Mucosa of descending colon (tissue), 3 donors: Measurements from ENCODE around the gene ARFGAP3. TPM values are rescaled to one million over a fixed set of nuclear protein-coding genes. Genes with fewer than 3 reads are reported as not detected.

Experiments
- ATAC-seq: fragments of 200-7000 bp; cut with Tn5 transposase; one replicate; pipeline ENCODE4 v1.9.1; 2020; ENCODE audit warnings: mild to moderate bottlenecking, moderate library complexity
- DNase-seq, 3 donors: peaks; one replicate each; pipeline ENCODE4 v3.0.0-alpha.2; 2020
- H3K36me3 ChIP-seq: fragments of 200-600 bp; one replicate; pipeline ENCODE4 v1.8.0; 2021; ENCODE audit warnings: low read depth, mild to moderate bottlenecking
- H3K4me1 ChIP-seq: fragments of 200-600 bp; one replicate; pipeline ENCODE4 v1.8.0; 2021; ENCODE audit warnings: low read depth, mild to moderate bottlenecking
- H3K4me3 ChIP-seq: fragments of 200-600 bp; one replicate; pipeline ENCODE4 v1.8.0; 2021; ENCODE audit warnings: mild to moderate bottlenecking
- H3K9me3 ChIP-seq: fragments of 200-600 bp; one replicate; pipeline ENCODE4 v1.8.0; 2021; ENCODE audit warnings: mild to moderate bottlenecking
- CTCF ChIP-seq: fragments of 200-600 bp; IDR thresholded peaks from one replicate; pipeline ENCODE4 v1.8.0; 2022; ENCODE audit warnings: antibody characterized with exemption, mild to moderate bottlenecking
- intact Hi-C, 2 donors: fragments of 100-400 bp; cut with DNase I in 1 of 2; cut with micrococcal nuclease in 1 of 2; formaldehyde crosslinking; loops; one replicate each; pipeline versions ENCODE4 v1.11.0 to v1.11.1; 2022; cut with DNase I, micrococcal nuclease
- total RNA-seq, 3 donors: library from RNA; stranded (reverse); fragmentation: NEBNext Ultra II Directional in 2 of 3; extraction: Animal tissue kit (Norgen Biotek cat#: 25700) in 2 of 3; gene quantifications; one replicate each; pipeline versions ENCODE4 v1.2.1 to v1.2.4, GENCODE V29; 2021 to 2023
- donor health status: DM: no; HTN: no; CAD: no; lungs with moderate emphysema.
- donor health status: DM: no; HTN: no; CAD: no.
- donor health status: DM: no; HTN: yes; CAD: no.

Gene ARFGAP3
- total RNA-seq, 3 donors from 2014 or later = 20.0 to 41.3 (median 34.3) TPM

DNA sequence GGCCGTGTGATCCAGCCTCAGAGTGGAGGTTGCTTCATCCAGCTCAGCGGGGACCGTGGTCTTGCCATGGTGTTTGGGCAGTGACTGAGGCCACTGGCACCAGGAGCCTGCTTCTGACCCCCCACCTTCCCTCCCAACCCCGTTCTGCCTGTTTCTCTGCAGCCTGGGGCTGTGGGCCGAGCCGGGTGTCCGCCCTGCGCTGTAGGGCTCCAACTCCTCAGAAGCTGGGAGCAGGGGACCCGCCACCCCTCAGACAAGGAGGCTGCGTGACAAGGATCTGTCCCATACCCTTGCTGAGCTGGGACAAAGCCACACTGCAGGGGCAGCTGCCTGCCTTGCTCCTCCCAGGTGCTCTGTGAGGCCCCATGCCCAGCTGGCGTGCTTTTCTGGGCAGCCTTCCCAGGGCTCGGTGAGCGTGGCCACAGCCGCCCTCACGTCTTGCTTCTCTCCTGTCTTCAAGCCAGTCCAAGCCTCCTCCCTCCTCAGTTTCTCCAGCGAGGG, 11.7 kb upstream of the ARFGAP3 start:
- no peak for DNase-seq
- intact Hi-C loops = no loop called here
- peaks cover 3% of the 10 kb centered on the region for H3K4me1 ChIP-seq
- no peak overlapping the region for H3K4me3 ChIP-seq
- no peaks in the 10 kb centered on the region for H3K9me3 ChIP-seq
- ATAC-seq = peak; percentile 29
- TF ChIP-seq CTCF = no peak
- no peaks in the 10 kb centered on the region for H3K36me3 ChIP-seq

DNA sequence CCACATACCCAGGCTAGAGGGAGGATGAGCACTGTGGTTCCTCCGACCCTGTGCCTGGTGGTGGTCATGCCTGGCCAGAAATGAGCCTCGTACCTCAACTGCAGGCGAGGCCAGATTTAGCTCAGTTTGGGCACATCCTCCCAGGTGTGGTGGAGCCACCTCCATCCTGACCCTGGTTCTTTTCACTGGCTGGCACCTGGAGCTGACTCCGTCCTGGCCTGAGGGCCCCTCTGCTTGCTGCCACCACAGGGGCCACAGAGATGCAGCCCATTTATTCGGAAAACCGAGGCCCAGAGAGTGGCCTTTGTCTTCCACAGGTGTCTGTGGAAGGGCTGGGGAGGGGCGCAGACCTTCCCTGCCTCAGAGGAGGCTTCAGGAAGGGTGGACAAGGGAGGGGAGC, 9.0 kb upstream of the ARFGAP3 start:
- intact Hi-C loops = no loop called here

DNA sequence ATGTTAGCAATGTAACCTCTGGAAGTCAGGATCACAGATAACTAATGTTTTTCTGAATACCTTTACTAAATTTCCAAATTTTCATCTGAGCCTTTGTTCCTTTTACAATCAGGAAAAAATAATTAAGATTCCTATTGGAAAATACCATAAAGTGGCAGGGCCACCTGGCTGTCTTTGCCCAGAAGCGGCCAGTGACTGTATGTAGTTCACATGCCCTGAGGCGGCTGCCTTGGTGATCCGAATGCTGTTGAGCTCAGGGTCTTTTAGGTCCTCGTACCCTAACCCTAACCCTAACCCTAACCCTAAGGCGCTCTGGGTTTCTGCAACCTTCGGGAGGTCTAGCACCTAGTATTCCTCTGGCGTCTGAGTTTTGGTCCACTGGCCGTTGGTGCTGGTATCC, 8.5 kb upstream of the ARFGAP3 start:
- ATAC-seq (no peak), DNase-seq (no peak)
- TF ChIP-seq CTCF = no peak
- intact Hi-C loops = no loop called here
- no peaks in the 10 kb centered on the region for H3K36me3 ChIP-seq
- H3K9me3 ChIP-seq = no peaks in the 10 kb centered on the region
- no peak overlapping the region for H3K4me3 ChIP-seq
- peaks cover 3% of the 10 kb centered on the region for H3K4me1 ChIP-seq

More for the DNA sequence above, 9.0 kb upstream of the ARFGAP3 start:
- no peaks in the 10 kb centered on the region for H3K9me3 ChIP-seq
- DNase-seq (no peak), ATAC-seq (no peak)
- no peak overlapping the region for H3K4me3 ChIP-seq
- no peak for TF ChIP-seq CTCF
- no peaks in the 10 kb centered on the region for H3K36me3 ChIP-seq
- H3K4me1 ChIP-seq = peaks cover 3% of the 10 kb centered on the region

DNA sequence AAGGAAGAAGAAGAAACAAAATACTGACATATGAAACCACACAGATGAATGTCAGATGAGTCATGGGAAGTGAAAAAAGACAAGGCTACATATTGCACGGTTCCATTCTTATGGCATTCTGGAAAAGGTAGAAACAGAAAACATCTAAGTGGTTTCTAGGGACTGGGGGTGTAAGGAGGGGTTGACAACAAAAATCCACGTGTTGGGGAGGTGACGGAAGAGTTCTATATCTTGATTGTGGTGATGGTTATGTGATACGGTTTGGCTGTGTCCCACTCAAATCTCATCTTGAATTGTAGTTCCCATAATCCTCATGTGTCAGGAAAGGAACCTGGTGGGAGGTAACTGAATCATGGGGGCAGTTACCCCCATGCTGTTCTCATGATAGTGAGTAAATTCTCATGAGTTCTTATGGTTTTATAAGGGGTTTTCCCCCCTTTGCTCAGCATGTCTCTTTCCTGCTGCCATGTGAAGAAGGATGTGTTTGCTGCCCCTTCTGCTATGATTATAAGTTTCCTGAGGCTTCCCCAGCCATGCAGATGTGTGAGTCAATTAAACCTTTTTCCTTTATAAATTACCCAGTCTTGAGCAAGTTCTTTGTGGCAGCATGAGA, 6.4 kb upstream of the ARFGAP3 start:
- no peaks in the 10 kb centered on the region for H3K4me1 ChIP-seq
- intact Hi-C loops = no loop called here
- H3K36me3 ChIP-seq = no peaks in the 10 kb centered on the region
- DNase-seq (no peak), ATAC-seq (no peak)
- no peaks in the 10 kb centered on the region for H3K9me3 ChIP-seq
- TF ChIP-seq CTCF = no peak
- H3K4me3 ChIP-seq = no peak overlapping the region

DNA sequence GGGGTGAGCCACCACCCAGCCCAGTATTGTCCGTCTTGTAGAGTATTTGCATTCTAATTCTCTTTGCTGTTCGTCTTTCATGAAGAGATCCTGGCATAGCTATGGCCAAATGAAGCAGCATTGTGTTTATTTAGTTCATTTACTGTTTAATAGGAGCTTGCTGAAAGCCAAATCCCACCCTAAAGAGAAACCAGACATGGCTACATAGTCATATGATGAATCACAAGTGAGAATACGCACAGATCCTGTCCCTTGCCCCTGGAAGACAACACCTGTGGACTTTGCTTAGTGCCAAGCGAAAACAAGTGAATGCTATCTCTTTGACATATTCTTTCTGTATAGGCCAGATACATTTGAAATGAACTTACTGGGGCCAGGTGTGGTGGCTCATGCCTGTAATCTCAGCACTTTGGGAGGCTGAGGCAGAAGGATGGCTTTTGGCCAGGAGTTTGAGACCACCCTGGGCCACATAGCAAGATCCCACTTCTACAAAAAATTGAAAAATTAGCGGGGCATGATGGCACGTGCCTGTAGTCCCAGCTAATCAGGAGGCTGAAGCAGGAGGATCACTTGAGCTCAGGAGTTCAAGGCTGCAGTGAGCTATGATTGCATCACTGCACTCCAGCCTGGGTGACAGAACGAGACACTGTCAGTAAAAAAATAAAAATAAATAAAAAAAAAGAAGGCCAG, 5.1 kb upstream of the ARFGAP3 start:
- ATAC-seq (no peak), DNase-seq (no peak)
- H3K4me1 ChIP-seq = no peaks in the 10 kb centered on the region
- intact Hi-C loops = no loop called here
- no peak overlapping the region for H3K4me3 ChIP-seq
- no peak for TF ChIP-seq CTCF
- H3K9me3 ChIP-seq = no peaks in the 10 kb centered on the region
- no peaks in the 10 kb centered on the region for H3K36me3 ChIP-seq
